ENCODE measurements around the gene SST. TPM values are rescaled to one million over a fixed set of nuclear protein-coding genes. Genes with fewer than 3 reads are reported as not detected.

Gene SST
- not detected in 5 replicates for total RNA-seq (2022; extraction: Qiagen RNA extraction)

DNA sequence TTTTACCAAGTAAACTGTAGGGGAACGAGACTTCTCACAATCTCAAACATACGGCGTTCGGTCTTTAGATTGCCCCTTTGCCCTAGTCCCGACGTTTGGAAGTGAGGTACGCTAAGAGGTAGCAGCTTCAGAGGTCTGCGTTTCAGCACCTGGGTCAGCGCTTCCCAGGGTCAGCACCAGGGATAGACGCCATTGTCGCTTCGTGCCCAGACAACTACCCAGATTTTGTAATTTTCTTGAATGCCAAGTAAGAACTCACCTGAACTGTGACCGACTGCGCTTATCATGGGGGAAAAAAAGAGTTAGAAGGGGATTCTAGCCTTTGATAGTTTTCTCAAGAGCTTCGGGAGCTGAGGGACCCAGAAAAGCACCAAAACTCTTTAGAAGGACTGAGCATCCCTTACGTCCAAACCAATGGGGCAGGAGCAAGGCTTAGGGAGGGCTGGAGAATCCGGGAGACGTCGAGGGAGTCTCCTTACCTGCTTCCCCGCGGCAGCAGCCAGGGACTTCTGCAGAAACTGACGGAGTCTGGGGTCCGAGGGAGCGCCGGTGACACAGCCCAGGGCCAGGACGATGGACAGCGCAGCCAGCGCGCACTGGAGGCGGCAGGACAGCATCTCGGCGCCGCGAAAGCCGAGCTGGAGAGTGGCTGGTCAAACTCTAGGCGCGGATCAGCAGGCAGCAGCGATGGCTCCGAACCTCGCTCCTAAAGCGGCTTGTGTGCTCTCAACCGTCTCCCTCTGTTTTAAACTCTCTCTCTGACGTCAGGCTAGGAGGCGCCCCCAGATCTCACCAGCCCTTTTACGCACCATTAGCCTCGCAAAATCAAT is at the start of gene SST:
SST (minus strand) TSS at position 720 of the 830 bp plus-strand sequence; CDS start at position 617, 103 bp downstream.

DNA sequence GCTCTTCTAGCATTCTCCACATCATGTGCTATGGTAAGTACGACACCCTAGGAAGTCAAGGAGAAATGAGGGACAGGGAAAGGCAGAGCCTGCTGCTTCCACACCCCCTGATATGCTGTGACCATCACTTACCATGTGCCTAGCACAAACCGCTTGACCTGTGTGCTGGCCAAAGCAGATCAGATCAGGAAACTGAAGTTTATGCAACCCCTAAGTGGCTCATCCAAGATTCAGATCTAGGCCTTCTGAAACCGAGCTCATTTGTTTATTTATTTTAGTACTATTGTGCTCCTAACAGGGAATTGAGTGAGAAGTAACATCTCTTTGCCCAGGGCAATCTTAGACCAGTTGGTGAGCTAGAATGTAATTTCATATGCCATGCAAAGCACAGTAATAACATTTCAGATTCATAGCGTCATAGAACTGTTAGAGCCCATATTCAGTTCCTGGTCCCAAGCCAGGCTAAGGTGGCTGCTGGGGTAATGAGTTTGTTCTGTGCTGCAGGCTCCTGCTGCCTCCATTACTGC is 32.4 kb upstream of the SST start, which contains the start of gene RTP2:
RTP2 (minus strand) TSS at position 51 of the 527 bp plus-strand sequence. CDS start 429 bp downstream, outside the sequence.

Other genes starting within 250 kb of the SST start
- gene RTP2, start 32.2 kb upstream of the SST start, total RNA-seq (2022; extraction: Qiagen RNA extraction), result not detected in 5 replicates
- gene BCL6, start 75.1 kb upstream of the SST start, total RNA-seq (2022; extraction: Qiagen RNA extraction), result 10.6 to 15.2 TPM (median 14.0 TPM) in 5 replicates